Ishikawa (cell line): Measurements from ENCODE around the gene MYO1B.

ENCODE experiments used
- CEBPB ChIP-seq: IDR thresholded peaks from 2 replicates; pipeline ENCODE4 v1.6.1; 2012
- EGR1 ChIP-seq: IDR thresholded peaks from 2 replicates; pipeline ENCODE4 v1.6.1; 2012
- EP300 ChIP-seq: IDR thresholded peaks from 2 replicates; pipeline ENCODE4 v1.6.1; 2012; ENCODE audit warnings: borderline replicate concordance
- MAX ChIP-seq: IDR thresholded peaks from 2 replicates; pipeline ENCODE4 v1.6.1; 2012
- REST ChIP-seq: IDR thresholded peaks from 2 replicates; pipeline ENCODE4 v1.6.1; 2012; ENCODE audit warnings: low read depth, mild to moderate bottlenecking
- TAF1 ChIP-seq: IDR thresholded peaks from 2 replicates; pipeline ENCODE4 v1.6.1; 2012; ENCODE audit warnings: low read depth, mild to moderate bottlenecking
- USF1 ChIP-seq: IDR thresholded peaks from 2 replicates; pipeline ENCODE4 v1.6.1; 2012

GRCh38 chr2:191351921-191352320 lies 106.7 kb downstream of the MYO1B start:
- TF ChIP-seq TAF1 = no peak
- TF ChIP-seq EP300 = no peak
- no peak for TF ChIP-seq MAX
- TF ChIP-seq REST = no peak
- no peak for TF ChIP-seq USF1
- TF ChIP-seq CEBPB = no peak
- no peak for TF ChIP-seq EGR1
